EH (cell line): Measurements from ENCODE around the gene TNN.

ENCODE experiments used
- DNase-seq: peaks from one replicate; pipeline ENCODE4 v3.0.0-alpha.2; 2015; ENCODE audit warnings: low read depth

The TNN gene

GRCh38 chr1:175146529-175147213, 79.0 kb downstream of the TNN start:
- DNase-seq, result peak; percentile 65

DNA sequence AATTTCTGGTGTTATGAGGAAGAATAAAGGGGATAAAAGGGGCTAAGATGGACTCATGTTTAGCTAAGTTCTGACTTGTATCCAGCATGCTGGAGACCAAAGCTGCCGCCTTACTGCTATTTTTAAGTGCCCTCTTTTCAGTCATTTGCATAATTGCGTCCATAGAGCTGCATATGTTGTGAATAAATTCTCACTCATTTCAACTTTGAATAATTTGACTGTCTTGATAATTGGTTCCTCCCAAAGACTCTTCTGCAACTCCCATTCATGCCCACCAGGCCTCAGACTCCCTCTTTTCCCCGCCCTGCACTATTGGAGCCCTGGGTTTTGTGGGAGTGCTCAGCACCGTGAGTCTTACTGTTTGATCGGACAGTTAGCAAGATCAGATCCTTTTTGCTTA, 79.9 kb downstream of the TNN start:
- no peak for DNase-seq

DNA sequence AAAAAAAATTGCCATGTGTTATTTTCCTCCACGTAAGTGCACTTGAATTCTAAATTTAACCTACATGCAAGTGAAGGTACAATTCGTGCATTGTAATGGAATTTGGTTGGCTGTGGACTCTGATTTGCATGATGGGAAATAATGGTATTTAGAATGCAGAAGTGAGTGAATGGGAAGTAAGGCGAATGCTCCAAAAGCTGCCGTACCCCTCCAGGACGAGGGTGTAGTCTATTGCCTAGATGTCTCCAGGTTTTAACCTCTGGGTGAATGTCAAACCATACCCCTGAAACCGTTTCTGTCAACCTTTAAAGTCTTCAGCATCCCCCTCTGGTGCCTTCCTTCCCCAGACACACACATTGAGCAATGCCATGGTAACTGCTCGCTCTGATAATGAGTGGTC, 80.4 kb downstream of the TNN start:
- DNase-seq, result no peak

DNA sequence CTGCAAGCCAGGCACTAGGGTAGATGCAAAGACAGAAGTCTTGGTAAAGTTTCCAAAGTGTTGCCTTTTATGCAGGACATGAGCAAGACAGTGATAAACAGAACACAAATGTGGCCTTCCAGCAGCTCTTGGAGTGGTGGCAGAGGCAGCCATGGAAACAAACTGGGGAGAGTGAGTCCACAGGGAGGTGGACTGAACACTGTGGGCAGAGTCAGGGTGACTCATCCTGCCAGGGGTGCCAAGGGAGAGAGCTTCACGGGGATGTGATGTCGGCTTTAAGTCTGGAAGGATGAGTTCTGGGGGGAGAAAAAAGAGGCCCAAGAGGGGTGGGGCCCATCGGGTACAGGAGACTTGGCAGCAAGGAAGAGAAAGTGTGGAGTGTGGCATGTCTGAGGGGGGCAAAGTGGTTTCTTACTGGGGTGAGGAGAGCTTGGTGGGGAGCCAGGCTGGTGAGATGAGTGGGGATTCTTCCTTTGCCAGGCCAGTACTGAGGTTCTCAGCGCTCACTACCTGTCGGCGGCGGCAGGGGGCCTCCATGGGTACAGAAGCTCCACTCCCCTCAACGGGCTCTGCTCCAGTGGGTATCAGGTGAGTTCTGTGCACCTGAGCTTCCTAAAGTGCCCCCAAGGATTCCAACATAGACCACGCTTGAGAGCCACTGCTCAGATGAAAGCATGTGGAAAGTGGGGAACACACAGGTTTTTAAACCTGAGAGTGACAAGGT, 83.1 kb downstream of the TNN start:
- DNase-seq, result peak; percentile 52

DNA sequence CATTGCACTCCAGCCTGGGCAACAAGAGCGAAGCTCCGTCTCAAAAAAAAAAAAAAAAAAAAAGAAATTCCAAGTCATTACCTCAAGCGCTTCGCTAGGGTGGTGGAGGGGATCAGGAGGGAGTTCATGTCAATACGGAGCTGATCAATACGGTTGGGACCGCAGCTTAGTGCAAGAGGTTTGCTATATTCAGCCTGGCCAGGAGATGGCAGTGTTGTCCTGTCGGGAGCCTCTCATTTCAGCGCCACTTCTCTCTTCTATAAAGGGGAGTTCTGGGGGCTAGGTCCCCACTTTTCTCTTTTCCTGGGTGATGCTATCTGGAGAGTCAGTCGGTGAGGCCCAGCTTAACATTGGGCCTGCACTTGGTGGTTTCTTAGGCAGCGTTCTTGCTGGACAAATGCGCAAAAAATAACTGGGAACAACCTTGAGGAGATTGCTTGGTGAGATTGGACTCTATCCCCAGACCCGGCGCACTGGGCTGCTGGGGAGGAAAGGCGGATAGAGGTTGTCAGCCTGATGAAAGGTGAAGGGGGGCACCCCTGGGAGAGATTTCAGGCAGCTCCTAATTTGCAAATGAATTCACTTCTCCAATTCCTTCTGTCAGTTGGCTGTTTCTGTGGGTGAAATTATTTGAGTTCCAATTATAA, 84.5 kb downstream of the TNN start:
- DNase-seq, result peak; percentile 49

DNA sequence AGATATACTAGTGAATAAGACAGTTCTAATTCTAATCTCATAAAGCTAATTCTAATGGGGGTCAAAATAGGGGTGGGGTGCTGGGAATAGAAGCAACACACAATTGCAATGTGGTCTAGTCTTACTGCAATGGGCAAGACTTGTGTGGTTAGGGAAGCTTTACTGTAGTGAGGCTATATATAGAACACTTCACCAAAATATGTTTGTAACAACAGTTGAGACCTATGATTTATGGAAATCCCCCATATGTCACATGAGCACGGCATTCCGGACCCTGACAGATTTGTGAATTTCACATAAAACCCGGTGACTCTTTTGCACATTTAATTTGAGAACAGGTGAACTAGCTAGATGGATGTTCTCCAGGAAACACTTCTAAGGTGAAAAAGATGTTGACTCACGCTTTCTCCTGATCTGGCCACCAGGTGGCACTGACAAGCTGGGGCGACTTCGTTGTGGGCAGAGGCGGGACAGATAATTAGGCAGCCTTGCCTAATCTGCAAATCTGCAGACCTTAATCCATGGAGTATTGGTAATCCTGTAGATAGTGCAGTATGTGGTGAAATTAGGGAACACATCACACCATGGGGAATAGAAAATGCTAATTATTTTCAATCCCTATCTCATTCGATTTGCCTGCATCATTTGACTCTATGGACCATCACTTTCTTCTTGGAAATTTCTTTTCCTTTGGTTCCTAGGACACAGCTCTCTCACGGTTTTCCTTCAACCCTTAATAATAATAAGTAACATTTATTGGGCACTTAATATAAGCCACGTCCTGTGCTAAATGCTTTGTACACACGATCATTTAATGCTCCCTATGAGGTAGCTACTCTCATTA, 87.2 kb downstream of the TNN start:
- peak; percentile 60 for DNase-seq

DNA sequence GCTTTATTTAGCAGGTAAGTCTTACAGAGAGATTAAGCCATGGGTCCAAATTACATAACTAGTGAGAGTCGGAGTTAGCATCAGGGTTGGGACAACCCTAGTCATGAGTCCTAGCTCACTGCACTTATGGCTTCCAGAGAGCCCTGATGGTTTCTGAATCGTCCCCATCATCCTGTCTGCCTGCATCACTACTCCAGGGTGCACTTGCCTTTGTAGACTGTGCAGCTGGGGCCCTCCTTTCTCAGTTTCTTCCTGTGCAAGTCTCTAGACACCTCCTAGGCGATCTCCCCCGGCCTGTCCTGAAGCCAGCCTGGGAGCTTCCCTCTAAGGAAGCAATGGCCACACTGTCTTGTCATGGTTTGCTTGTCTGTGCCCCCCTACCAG, 87.8 kb downstream of the TNN start:
- DNase-seq, result no peak

- no peak for DNase-seq
Measured at GRCh38 chr1:175155936-175156335, 88.3 kb downstream of the TNN start.

GRCh38 chr1:175157200-175157599, 89.6 kb downstream of the TNN start:
- DNase-seq, result no peak

- no peak for DNase-seq
Measured at GRCh38 chr1:175158170-175158591, 90.5 kb downstream of the TNN start.

GRCh38 chr1:175162955-175163354, 95.3 kb downstream of the TNN start:
- DNase-seq, result no peak

DNA sequence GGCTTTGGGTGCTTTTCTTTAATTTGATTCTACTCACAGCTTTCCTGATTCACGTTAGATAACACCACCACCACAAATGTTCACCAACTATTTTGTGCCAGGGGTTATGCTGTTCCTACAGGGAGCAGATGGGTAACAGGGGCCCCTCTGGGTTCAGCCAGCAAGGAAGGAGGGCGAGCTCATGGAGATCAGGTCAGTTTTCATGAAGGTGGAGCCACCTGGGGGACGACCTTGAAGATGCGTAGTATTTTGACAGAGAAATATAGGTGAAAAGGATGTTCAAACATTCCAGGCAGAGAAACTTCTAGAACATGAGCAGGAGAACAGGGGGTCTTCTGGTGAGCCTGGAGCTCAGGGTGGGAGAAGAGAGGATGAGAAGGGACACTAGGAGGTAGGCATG, 96.1 kb downstream of the TNN start:
- DNase-seq, result no peak

DNA sequence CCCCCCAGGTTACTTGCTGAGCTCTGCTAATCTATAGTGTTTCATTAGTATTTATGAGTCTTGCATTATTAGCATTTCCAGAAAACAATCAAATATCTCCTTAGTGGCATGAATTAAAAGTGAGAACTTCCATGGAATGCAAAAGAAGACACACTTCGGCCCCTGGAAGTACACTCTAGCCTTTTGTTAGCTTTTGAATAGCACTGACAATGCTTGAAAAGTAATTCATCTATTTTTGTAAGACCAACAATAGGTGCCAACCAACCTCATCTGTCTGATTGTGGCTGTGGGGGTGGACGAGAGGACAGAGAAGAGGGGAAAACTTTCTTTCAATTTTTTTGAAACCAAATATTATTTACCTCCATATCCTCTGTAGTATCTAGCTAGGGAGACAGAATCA, 97.1 kb downstream of the TNN start:
- no peak for DNase-seq

DNA sequence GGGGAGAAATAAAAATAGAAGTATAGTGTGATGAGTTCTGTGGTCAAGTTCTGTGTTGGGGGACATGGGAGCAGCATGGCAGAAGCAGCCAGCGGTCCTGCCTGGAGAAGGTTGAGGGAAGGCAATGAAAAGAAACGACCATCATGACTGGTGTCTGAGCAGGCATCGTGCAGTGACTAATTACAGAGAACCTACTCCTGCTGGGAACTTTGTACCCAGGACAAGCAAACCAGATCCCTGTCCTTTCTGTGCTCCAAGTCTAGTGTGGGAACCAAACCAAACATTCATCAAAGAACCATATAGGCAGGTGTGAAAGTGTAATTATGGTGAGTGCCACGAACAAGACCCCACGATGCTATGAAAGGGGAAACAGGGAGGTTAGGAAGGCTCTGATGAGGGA, 99.1 kb downstream of the TNN start:
- no peak for DNase-seq

GRCh38 chr1:175167861-175168260, 100.2 kb downstream of the TNN start:
- no peak for DNase-seq

- DNase-seq, result no peak
Measured at GRCh38 chr1:175168782-175169181, 101.1 kb downstream of the TNN start.

GRCh38 chr1:175169286-175170018, 101.8 kb downstream of the TNN start:
- DNase-seq, result peak; percentile 76

DNA sequence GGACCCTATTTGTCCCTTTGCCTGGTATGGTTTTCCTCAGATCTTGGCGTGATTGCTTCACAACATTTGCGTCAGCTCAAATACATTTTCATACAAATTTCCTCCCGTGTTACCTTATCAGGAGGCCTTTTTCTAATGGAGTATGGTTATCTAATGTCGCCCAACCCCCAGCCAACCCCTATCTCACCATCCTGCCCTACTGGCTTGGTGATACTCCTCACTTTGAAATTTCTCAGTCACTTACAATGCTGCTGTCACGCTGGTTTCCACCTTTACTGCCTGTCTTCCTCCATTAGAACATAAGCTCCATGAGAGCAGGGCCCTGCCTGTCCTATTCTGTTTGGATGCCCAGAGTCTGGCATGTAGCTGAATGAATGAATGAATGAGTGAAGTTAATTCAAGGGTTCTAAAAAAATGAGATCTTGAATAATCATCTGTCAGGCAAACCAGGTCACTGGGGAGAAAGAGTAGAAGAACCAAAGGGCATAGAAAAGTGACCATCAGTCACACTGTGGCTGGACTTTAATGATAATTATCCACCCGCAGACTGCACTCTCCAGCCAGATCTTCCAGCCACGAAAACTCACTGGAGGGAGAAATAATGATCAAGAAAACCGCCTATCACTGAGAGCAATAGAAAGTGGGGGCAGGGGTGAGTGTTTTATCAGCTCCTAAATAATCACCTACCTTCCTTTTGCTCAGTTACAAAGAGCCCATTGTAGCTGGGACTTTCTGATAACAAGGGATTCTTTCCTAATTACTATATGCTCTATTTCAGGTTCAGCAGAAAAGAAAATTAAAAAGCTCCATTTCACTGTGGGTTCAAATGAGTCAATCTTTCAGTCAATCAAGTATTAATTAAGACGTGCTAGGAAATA, 103.6 kb downstream of the TNN start:
- no peak for DNase-seq

GRCh38 chr1:175172503-175172902, 104.9 kb downstream of the TNN start:
- DNase-seq, result no peak

DNA sequence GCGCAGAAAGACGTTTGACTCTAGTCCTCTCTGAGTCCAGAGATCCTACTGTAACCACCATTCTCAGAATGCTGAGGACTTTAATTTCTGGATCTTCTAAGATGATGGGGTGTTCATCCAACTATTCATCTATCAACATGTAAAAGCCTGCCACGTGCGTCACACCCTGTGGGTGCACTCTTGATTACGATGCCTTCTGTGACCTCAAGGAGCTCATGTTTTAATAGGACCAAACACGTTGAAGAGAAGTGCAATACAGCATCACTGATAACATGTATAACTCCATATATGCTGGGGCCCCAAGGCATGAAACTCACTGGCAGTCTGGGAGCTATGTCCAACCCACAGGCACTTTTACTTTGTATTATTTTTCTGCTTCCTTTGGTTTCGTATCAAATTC, 105.9 kb downstream of the TNN start:
- no peak for DNase-seq
